Measurements from ENCODE around the gene PTP4A1. TPM values are rescaled to one million over a fixed set of nuclear protein-coding genes. Genes with fewer than 3 reads are reported as not detected.

Gene PTP4A1
- total and polyA plus RNA-seq, 2 donors (not counting 1 experiment from before 2014, with no cell fraction given), result 48.1 to 64.5 TPM

DNA sequence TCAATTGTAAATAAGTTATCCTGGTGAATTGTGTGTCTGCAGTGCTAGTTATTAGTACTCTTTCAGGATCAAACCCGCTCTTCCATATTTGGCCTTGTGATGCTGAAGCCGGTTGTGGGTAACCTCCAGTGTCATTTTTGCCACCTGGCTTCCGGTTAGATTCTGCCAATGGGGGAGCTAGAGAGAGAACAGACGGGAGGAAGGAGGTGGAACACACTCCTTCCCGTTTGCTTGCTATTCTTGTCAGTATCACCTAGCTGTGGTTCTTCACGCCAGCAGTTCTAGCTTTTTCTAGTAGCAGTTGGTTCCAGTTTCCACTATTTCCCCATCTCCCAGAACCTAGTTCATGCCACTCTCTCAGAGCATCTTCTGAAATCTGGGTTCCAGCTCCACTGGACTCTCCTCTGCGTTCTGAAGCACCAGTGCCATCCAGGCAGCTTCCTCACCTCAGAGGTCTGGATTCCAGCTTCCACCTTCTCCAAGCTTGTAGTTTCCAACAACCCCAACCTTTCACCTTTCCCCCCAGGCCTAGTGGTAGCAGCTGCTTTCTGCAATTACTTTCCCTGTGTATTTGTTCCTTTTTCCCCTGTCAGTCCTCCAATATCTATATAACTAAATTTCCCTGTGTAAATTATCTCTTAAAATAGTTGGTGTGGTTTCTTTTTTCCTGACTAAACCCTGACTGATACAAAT, 46.9 kb upstream of the PTP4A1 start:
- Histone ChIP-seq H3K4me1 (ENCODE audit: control insufficient read depth, extremely low read depth, insufficient read depth, low read length) (peaks cover 3% of the 10 kb centered on the region), H3K79me2 (ENCODE audit: control insufficient read depth, insufficient read depth, low read length) (no peaks in the 10 kb centered on the region), H2AFZ (ENCODE audit: low read length) (no peak overlapping the region), H3K9me3 (ENCODE audit: control insufficient read depth, insufficient read depth, low read depth, low read length) (no peaks in the 10 kb centered on the region), H3K4me3 (replicated peaks in 1 of 4; ENCODE audit: control extremely low read depth in 1 of 4, insufficient read depth in 1 of 4, low read depth in 3 of 4, low read length in 4 of 4) (no peak overlapping the region), H3K36me3 (ENCODE audit: control insufficient read depth, insufficient read depth, low read length) (no peaks in the 10 kb centered on the region), H3K9ac (ENCODE audit: insufficient read depth, low read length) (no peak overlapping the region), H3K27me3 (ENCODE audit: control insufficient read depth, insufficient read depth, low read length) (no peaks in the 10 kb centered on the region), H3K4me2 (ENCODE audit: extremely low read depth, insufficient read depth, low read length) (no peak overlapping the region), H4K20me1 (ENCODE audit: control insufficient read depth, extremely low read depth, insufficient read depth, low read length) (no peaks in the 10 kb centered on the region), H3K27ac (ENCODE audit: insufficient read depth, low read length) (no peak overlapping the region)
- no peak for DNase-seq (ENCODE audit: low read depth in 2 of 2)
- TF ChIP-seq, protein P1, sequence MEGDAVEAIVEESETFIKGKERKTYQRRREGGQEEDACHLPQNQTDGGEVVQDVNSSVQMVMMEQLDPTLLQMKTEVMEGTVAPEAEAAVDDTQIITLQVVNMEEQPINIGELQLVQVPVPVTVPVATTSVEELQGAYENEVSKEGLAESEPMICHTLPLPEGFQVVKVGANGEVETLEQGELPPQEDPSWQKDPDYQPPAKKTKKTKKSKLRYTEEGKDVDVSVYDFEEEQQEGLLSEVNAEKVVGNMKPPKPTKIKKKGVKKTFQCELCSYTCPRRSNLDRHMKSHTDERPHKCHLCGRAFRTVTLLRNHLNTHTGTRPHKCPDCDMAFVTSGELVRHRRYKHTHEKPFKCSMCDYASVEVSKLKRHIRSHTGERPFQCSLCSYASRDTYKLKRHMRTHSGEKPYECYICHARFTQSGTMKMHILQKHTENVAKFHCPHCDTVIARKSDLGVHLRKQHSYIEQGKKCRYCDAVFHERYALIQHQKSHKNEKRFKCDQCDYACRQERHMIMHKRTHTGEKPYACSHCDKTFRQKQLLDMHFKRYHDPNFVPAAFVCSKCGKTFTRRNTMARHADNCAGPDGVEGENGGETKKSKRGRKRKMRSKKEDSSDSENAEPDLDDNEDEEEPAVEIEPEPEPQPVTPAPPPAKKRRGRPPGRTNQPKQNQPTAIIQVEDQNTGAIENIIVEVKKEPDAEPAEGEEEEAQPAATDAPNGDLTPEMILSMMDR (conservative IDR thresholded peaks at IDR 0.05 in 1 of 2, IDR thresholded peaks at IDR 0.05 in 1 of 2; ENCODE audit: low read depth in 1 of 2, low read length in 2 of 2), result no peak
- TF ChIP-seq EZH2 (IDR thresholded peaks at IDR 0.05; ENCODE audit: low read length, missing control alignments), result no peak

DNA sequence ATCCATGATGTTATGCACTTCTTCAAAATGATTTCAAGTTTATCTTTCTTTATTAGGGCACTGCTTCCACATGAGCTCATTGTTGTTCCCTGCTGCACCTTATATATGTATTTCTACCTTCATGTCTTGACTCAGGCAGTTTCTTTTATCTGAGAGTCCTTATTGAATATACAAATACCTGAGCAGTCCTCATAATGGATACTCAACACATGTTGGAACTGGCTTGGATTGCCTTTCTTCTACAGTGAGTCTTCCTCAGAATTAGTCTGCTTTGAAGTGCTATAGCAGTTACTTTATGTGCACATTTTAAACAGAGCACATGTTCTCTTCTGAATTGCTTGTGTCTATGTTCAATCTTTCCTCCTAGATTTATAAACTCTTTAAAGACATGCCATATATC, 45.3 kb upstream of the PTP4A1 start:
- Histone ChIP-seq H3K27ac (ENCODE audit: insufficient read depth, low read length) (no peak overlapping the region), H2AFZ (ENCODE audit: low read length) (no peak overlapping the region), H3K36me3 (ENCODE audit: control insufficient read depth, insufficient read depth, low read length) (no peaks in the 10 kb centered on the region), H3K27me3 (ENCODE audit: control insufficient read depth, insufficient read depth, low read length) (no peaks in the 10 kb centered on the region), H4K20me1 (ENCODE audit: control insufficient read depth, extremely low read depth, insufficient read depth, low read length) (no peaks in the 10 kb centered on the region), H3K79me2 (ENCODE audit: control insufficient read depth, insufficient read depth, low read length) (no peaks in the 10 kb centered on the region), H3K4me2 (ENCODE audit: extremely low read depth, insufficient read depth, low read length) (no peak overlapping the region), H3K4me1 (ENCODE audit: control insufficient read depth, extremely low read depth, insufficient read depth, low read length) (peaks cover 3% of the 10 kb centered on the region), H3K9ac (ENCODE audit: insufficient read depth, low read length) (no peak overlapping the region), H3K9me3 (ENCODE audit: control insufficient read depth, insufficient read depth, low read depth, low read length) (no peaks in the 10 kb centered on the region), H3K4me3 (replicated peaks in 1 of 4; ENCODE audit: control extremely low read depth in 1 of 4, insufficient read depth in 1 of 4, low read depth in 3 of 4, low read length in 4 of 4) (no peak overlapping the region)
- TF ChIP-seq EZH2 (IDR thresholded peaks at IDR 0.05; ENCODE audit: low read length, missing control alignments), result no peak
- TF ChIP-seq, protein P1 (conservative IDR thresholded peaks at IDR 0.05 in 1 of 2, IDR thresholded peaks at IDR 0.05 in 1 of 2; ENCODE audit: low read depth in 1 of 2, low read length in 2 of 2), result no peak
- DNase-seq (ENCODE audit: low read depth in 2 of 2), result no peak

DNA sequence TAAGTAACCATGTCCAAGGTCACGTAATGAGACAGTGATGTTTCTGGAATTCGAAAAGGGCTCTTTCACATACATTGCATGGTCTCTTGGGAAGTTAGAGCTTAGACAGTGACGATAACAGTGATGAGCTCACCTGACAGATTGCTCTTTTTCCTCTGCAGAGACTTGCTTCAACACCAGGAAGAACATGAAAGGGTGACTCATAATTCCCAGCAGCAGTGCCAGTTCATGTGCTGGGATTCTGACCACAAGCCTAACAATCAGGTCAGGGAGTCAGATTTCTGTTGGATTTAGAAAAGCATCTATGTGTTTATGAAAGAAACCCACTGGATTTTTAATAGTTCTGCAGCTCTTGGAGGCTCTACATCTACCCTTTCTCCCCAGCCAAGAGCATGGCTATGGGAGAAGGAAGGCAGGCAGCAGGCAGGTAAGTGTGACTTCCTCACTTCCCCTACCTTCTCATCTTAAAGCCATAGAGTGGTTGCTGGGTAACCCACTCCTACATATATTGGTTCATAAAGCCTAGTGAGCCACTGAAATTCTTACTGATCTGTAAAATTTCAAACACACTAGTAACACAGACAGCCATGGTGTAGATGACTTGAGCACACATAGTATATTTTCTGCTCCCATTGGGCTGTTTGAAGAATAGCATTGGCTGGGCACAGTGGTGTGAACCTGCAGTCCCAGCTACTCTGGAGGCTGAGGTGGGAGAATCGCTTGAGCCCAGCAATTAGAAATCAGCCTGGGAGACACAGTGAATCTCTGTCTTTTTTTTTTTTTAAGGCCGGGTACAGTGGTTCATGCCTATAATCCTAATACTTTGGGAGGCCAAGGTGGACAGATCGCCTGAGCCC, 44.4 kb upstream of the PTP4A1 start:
- DNase-seq (ENCODE audit: low read depth in 2 of 2), result peak; percentile 98 to 99
- peaks cover 3% of the 10 kb centered on the region for H3K4me1 ChIP-seq (ENCODE audit: control insufficient read depth, extremely low read depth, insufficient read depth, low read length)
- H3K36me3 ChIP-seq (ENCODE audit: control insufficient read depth, insufficient read depth, low read length), result no peaks in the 10 kb centered on the region
- no peak overlapping the region for H2AFZ ChIP-seq (ENCODE audit: low read length)
- no peak overlapping the region for H3K4me2 ChIP-seq (ENCODE audit: extremely low read depth, insufficient read depth, low read length)
- H3K9ac ChIP-seq (ENCODE audit: insufficient read depth, low read length), result no peak overlapping the region
- no peaks in the 10 kb centered on the region for H3K27me3 ChIP-seq (ENCODE audit: control insufficient read depth, insufficient read depth, low read length)
- H4K20me1 ChIP-seq (ENCODE audit: control insufficient read depth, extremely low read depth, insufficient read depth, low read length), result no peaks in the 10 kb centered on the region
- peak overlapping the region; percentile 49 for H3K27ac ChIP-seq (ENCODE audit: insufficient read depth, low read length)
- no peaks in the 10 kb centered on the region for H3K79me2 ChIP-seq (ENCODE audit: control insufficient read depth, insufficient read depth, low read length)
- H3K4me3 ChIP-seq (replicated peaks in 1 of 4; ENCODE audit: control extremely low read depth in 1 of 4, insufficient read depth in 1 of 4, low read depth in 3 of 4, low read length in 4 of 4), result no peak overlapping the region
- TF ChIP-seq EZH2 (IDR thresholded peaks at IDR 0.05; ENCODE audit: low read length, missing control alignments), result no peak
- H3K9me3 ChIP-seq (ENCODE audit: control insufficient read depth, insufficient read depth, low read depth, low read length), result no peaks in the 10 kb centered on the region
